Measurements from ENCODE around the gene AGPAT2. TPM values are rescaled to one million over a fixed set of nuclear protein-coding genes. Genes with fewer than 3 reads are reported as not detected.

The AGPAT2 gene
- polyA plus RNA-seq, 1 of the 3 experiments (the other 2 are of a cell fraction) = 46.8 TPM

GRCh38 chr9:136693490-136694162, 6.4 kb upstream of the AGPAT2 start:
- Histone ChIP-seq H3K27me3 (ENCODE audit: insufficient read depth) (no peaks in the 10 kb centered on the region), H3K9me3 (no peaks in the 10 kb centered on the region), H3F3A (replicated peaks; ENCODE audit: insufficient read depth) (no peaks in the 10 kb centered on the region), H3K4me2 (no peak overlapping the region), H3K9me2 (no peaks in the 10 kb centered on the region), H3K4me3 (ENCODE audit: low read depth in 2 of 2, low read length in 1 of 2) (no peak overlapping the region), H3K9ac (no peak overlapping the region), H3K4me1 (ENCODE audit: control insufficient read depth in 1 of 2, insufficient read depth in 2 of 2, low read depth in 1 of 2, low read length in 1 of 2) (peaks cover 0 to 27% of the 10 kb centered on the region in 2 experiments; a peak in 1 of 4 replicates), H3K79me2 (ENCODE audit: insufficient read depth) (no peaks in the 10 kb centered on the region), H2AFZ (ENCODE audit: low read depth) (no peak overlapping the region), H3K27ac (ENCODE audit: low read depth in 2 of 2, low read length in 1 of 2) (no peak overlapping the region; a peak in 1 of 4 replicates), H3K36me3 (replicated peaks in 1 of 2; ENCODE audit: control insufficient read depth in 1 of 2, insufficient read depth in 2 of 2, low read length in 1 of 2) (no peaks in the 10 kb centered on the region), H4K20me1 (ENCODE audit: insufficient read depth) (no peaks in the 10 kb centered on the region)
- POLR2A ChIA-PET = no interaction called here
- CTCF ChIA-PET = interaction anchor here (0.9 to 3.2 kb wide), 5 partner anchors 9 to 205 kb away, joined by 3 to 8 read pairs (median 5); no protein-coding TSS in a partner anchor
- TF ChIP-seq FOSL2 (IDR thresholded peaks at IDR 0.05; ENCODE audit: borderline replicate concordance, low read depth) = peak; percentile 39; the same call in 1 of the 2 replicates
- TF ChIP-seq YY1 (IDR thresholded peaks at IDR 0.05; ENCODE audit: low read depth) = no peak
- WGBS (ENCODE audit: low lambda C conversion rate) = 86% methylated on average over 5 of the region's 15 CpGs
- no peak for DNase-seq

- ChIA-PET CTCF (interaction anchor here (3.2 kb wide), 1 partner anchor 47 kb away, joined by 8 read pairs; no protein-coding TSS in a partner anchor), POLR2A (no interaction called here)
- Histone ChIP-seq H3K4me3 (ENCODE audit: low read depth in 2 of 2, low read length in 1 of 2) (no peak overlapping the region), H3K36me3 (replicated peaks in 1 of 2; ENCODE audit: control insufficient read depth in 1 of 2, insufficient read depth in 2 of 2, low read length in 1 of 2) (no peaks in the 10 kb centered on the region), H3K9me3 (no peaks in the 10 kb centered on the region), H3K9ac (no peak overlapping the region), H4K20me1 (ENCODE audit: insufficient read depth) (no peaks in the 10 kb centered on the region), H3F3A (replicated peaks; ENCODE audit: insufficient read depth) (no peaks in the 10 kb centered on the region), H3K79me2 (ENCODE audit: insufficient read depth) (no peaks in the 10 kb centered on the region), H3K4me2 (no peak overlapping the region), H3K27ac (ENCODE audit: low read depth in 2 of 2, low read length in 1 of 2) (no peak overlapping the region), H3K4me1 (ENCODE audit: control insufficient read depth in 1 of 2, insufficient read depth in 2 of 2, low read depth in 1 of 2, low read length in 1 of 2) (peaks cover 0 to 27% of the 10 kb centered on the region in 2 experiments; a peak in 1 of 4 replicates), H2AFZ (ENCODE audit: low read depth) (no peak overlapping the region), H3K27me3 (ENCODE audit: insufficient read depth) (no peaks in the 10 kb centered on the region), H3K9me2 (no peaks in the 10 kb centered on the region)
- WGBS (ENCODE audit: low lambda C conversion rate) = 85% methylated on average over 14 of the region's 14 CpGs
- TF ChIP-seq USF1 (IDR thresholded peaks at IDR 0.05; ENCODE audit: borderline replicate concordance, low read depth) (no peak), GATA2 (CRISPR knock-in tag; IDR thresholded peaks at IDR 0.05) (no peak), CHD2 (IDR thresholded peaks at IDR 0.05; ENCODE audit: low read length, partially characterized antibody) (no peak), GABPA (IDR thresholded peaks at IDR 0.05; ENCODE audit: low read depth) (no peak), RFX5 (IDR thresholded peaks at IDR 0.05; ENCODE audit: low read length) (no peak), MEF2A (IDR thresholded peaks at IDR 0.05; ENCODE audit: borderline replicate concordance, low read depth) (no peak), FOXJ3 (CRISPR knock-in tag; IDR thresholded peaks at IDR 0.05) (no peak), TEAD4 (IDR thresholded peaks at IDR 0.05; ENCODE audit: borderline replicate concordance, insufficient read depth) (no peak), USF2 (IDR thresholded peaks at IDR 0.05; ENCODE audit: borderline replicate concordance, low read depth, low read length) (no peak), EP300 (IDR thresholded peaks at IDR 0.05; ENCODE audit: borderline replicate concordance in 1 of 2, low read depth in 1 of 2, low read length in 1 of 2) (no peak), MXI1 (IDR thresholded peaks at IDR 0.05; ENCODE audit: low read depth, low read length) (no peak), RXRA (IDR thresholded peaks at IDR 0.05; ENCODE audit: borderline replicate concordance, low read depth) (no peak), IRF3 (IDR thresholded peaks at IDR 0.05; ENCODE audit: low read depth, low read length) (no peak)
- no peak for DNase-seq
These were observed 5.9 kb upstream of the AGPAT2 start for GRCh38 chr9:136693135-136693489.
